IPS-15b (cell line): Measurements from ENCODE around the gene RALB.

Source experiments
- H3K27me3 ChIP-seq: one replicate; pipeline ENCODE4 v1.6.1; 2013; ENCODE audit warnings: low read length; ENCODE audit not compliant: control insufficient read depth, insufficient read depth
- H3K36me3 ChIP-seq: one replicate; pipeline ENCODE4 v1.6.1; 2013; ENCODE audit warnings: low read length; ENCODE audit not compliant: control insufficient read depth, insufficient read depth
- H3K4me1 ChIP-seq: one replicate; pipeline ENCODE4 v1.6.1; 2013; ENCODE audit warnings: mild to moderate bottlenecking, low read length; ENCODE audit not compliant: control insufficient read depth, insufficient read depth
- H3K4me3 ChIP-seq: one replicate; pipeline ENCODE4 v1.5.1; 2013; ENCODE audit warnings: low read depth, low read length
- H3K9ac ChIP-seq: one replicate; pipeline ENCODE4 v1.6.1; 2013; ENCODE audit warnings: low read depth, mild to moderate bottlenecking, low read length
- H3K9me3 ChIP-seq: one replicate; pipeline ENCODE4 v1.6.1; 2013; ENCODE audit warnings: mild to moderate bottlenecking, low read length; ENCODE audit not compliant: control insufficient read depth, insufficient read depth

RALB gene

GRCh38 chr2:120326066-120326465 is 73.4 kb downstream of the RALB start:
- no peaks in the 10 kb centered on the region for H3K4me1 ChIP-seq
- H3K4me3 ChIP-seq = no peak overlapping the region
- H3K36me3 ChIP-seq = no peaks in the 10 kb centered on the region
- no peaks in the 10 kb centered on the region for H3K27me3 ChIP-seq
- no peak overlapping the region for H3K9ac ChIP-seq
- no peaks in the 10 kb centered on the region for H3K9me3 ChIP-seq

GRCh38 chr2:120330946-120331822 is 78.5 kb downstream of the RALB start:
- Histone ChIP-seq H3K9me3 (no peaks in the 10 kb centered on the region), H3K4me1 (no peaks in the 10 kb centered on the region), H3K36me3 (no peaks in the 10 kb centered on the region), H3K9ac (no peak overlapping the region), H3K27me3 (no peaks in the 10 kb centered on the region), H3K4me3 (no peak overlapping the region)

GRCh38 chr2:120331903-120332302 is 79.3 kb downstream of the RALB start:
- Histone ChIP-seq H3K4me1 (no peaks in the 10 kb centered on the region), H3K27me3 (no peaks in the 10 kb centered on the region), H3K9ac (no peak overlapping the region), H3K9me3 (no peaks in the 10 kb centered on the region), H3K4me3 (no peak overlapping the region), H3K36me3 (no peaks in the 10 kb centered on the region)

- Histone ChIP-seq H3K9me3 (no peaks in the 10 kb centered on the region), H3K36me3 (no peaks in the 10 kb centered on the region), H3K4me3 (no peak overlapping the region), H3K4me1 (no peaks in the 10 kb centered on the region), H3K27me3 (no peaks in the 10 kb centered on the region), H3K9ac (no peak overlapping the region)
Observed at GRCh38 chr2:120332384-120332783, 79.7 kb downstream of the RALB start.

- no peak overlapping the region for H3K9ac ChIP-seq
- no peaks in the 10 kb centered on the region for H3K4me1 ChIP-seq
- H3K36me3 ChIP-seq = no peaks in the 10 kb centered on the region
- no peaks in the 10 kb centered on the region for H3K9me3 ChIP-seq
- H3K27me3 ChIP-seq = no peaks in the 10 kb centered on the region
- H3K4me3 ChIP-seq = no peak overlapping the region
Observed at GRCh38 chr2:120334068-120334467, 81.4 kb downstream of the RALB start.

- Histone ChIP-seq H3K9ac (no peak overlapping the region), H3K9me3 (no peaks in the 10 kb centered on the region), H3K4me3 (no peak overlapping the region), H3K4me1 (no peaks in the 10 kb centered on the region), H3K27me3 (peaks cover 14% of the 10 kb centered on the region), H3K36me3 (no peaks in the 10 kb centered on the region)
Observed at GRCh38 chr2:120336749-120337148, 84.1 kb downstream of the RALB start.

- Histone ChIP-seq H3K4me3 (no peak overlapping the region), H3K27me3 (peaks cover 27% of the 10 kb centered on the region), H3K36me3 (no peaks in the 10 kb centered on the region), H3K9me3 (no peaks in the 10 kb centered on the region), H3K4me1 (no peaks in the 10 kb centered on the region), H3K9ac (no peak overlapping the region)
Observed at GRCh38 chr2:120338015-120338414, 85.4 kb downstream of the RALB start.

GRCh38 chr2:120341977-120342376 is 89.3 kb downstream of the RALB start:
- H3K9me3 ChIP-seq = no peaks in the 10 kb centered on the region
- no peak overlapping the region for H3K4me3 ChIP-seq
- no peaks in the 10 kb centered on the region for H3K4me1 ChIP-seq
- H3K27me3 ChIP-seq = peaks cover 51% of the 10 kb centered on the region
- H3K9ac ChIP-seq = no peak overlapping the region
- no peaks in the 10 kb centered on the region for H3K36me3 ChIP-seq

- H3K36me3 ChIP-seq = no peaks in the 10 kb centered on the region
- no peaks in the 10 kb centered on the region for H3K9me3 ChIP-seq
- no peak overlapping the region for H3K4me3 ChIP-seq
- H3K9ac ChIP-seq = no peak overlapping the region
- H3K4me1 ChIP-seq = no peaks in the 10 kb centered on the region
- peaks cover 53% of the 10 kb centered on the region for H3K27me3 ChIP-seq
Observed at GRCh38 chr2:120342446-120342845, 89.8 kb downstream of the RALB start.

- Histone ChIP-seq H3K36me3 (no peaks in the 10 kb centered on the region), H3K9me3 (no peaks in the 10 kb centered on the region), H3K4me3 (no peak overlapping the region), H3K27me3 (peaks cover 59% of the 10 kb centered on the region), H3K9ac (no peak overlapping the region), H3K4me1 (peaks cover 1% of the 10 kb centered on the region)
Observed at GRCh38 chr2:120343100-120343432, 90.4 kb downstream of the RALB start.

- H3K4me3 ChIP-seq = peak overlapping the region; percentile 45
- peaks cover 63% of the 10 kb centered on the region for H3K27me3 ChIP-seq
- H3K9me3 ChIP-seq = no peaks in the 10 kb centered on the region
- peaks cover 5% of the 10 kb centered on the region for H3K4me1 ChIP-seq
- no peak overlapping the region for H3K9ac ChIP-seq
- no peaks in the 10 kb centered on the region for H3K36me3 ChIP-seq
Observed at GRCh38 chr2:120343433-120344105, 90.9 kb downstream of the RALB start.
